H9 (cell line): ENCODE measurements around the gene HOXD13. TPM values are rescaled to one million over a fixed set of nuclear protein-coding genes. Genes with fewer than 3 reads are reported as not detected.

Experiments used
- DNase-seq: peaks from one replicate; pipeline ENCODE4 v3.0.0-alpha.2; 2017
- H2AFZ ChIP-seq: one replicate; pipeline ENCODE4 v1.6.1; 2013; ENCODE audit warnings: mild to moderate bottlenecking, low read length, control low read depth, moderate library complexity
- H2AK5ac ChIP-seq: 2 replicates; pipeline ENCODE4 v1.6.1; 2013; ENCODE audit warnings: low read length, control low read depth, mixed read lengths; ENCODE audit not compliant: insufficient read length
- H2BK120ac ChIP-seq: one replicate; pipeline ENCODE4 v1.6.1; 2013; ENCODE audit warnings: low read depth, mild to moderate bottlenecking, low read length, control low read depth, inconsistent platforms; ENCODE audit not compliant: poor library complexity, severe bottlenecking
- H2BK12ac ChIP-seq: 2 replicates; pipeline ENCODE4 v1.6.1; 2013; ENCODE audit warnings: low read length, control low read depth, mixed read lengths, low read depth; ENCODE audit not compliant: insufficient read length
- H2BK15ac ChIP-seq: 2 replicates; pipeline ENCODE4 v1.6.1; 2013; ENCODE audit warnings: low read depth, low read length, control low read depth
- H2BK20ac ChIP-seq: one replicate; pipeline ENCODE4 v1.6.1; 2013; ENCODE audit warnings: low read depth, mild to moderate bottlenecking, low read length, control low read depth, inconsistent platforms; ENCODE audit not compliant: poor library complexity, severe bottlenecking
- H2BK5ac ChIP-seq: 2 replicates; pipeline ENCODE4 v1.6.1; 2013; ENCODE audit warnings: low read length, control low read depth, mixed read lengths; ENCODE audit not compliant: insufficient read length
- H3K14ac ChIP-seq: 2 replicates; pipeline ENCODE4 v1.6.1; 2013; ENCODE audit warnings: low read length, control low read depth; ENCODE audit not compliant: insufficient read depth
- H3K18ac ChIP-seq: 2 replicates; pipeline ENCODE4 v1.6.1; 2013; ENCODE audit warnings: low read depth, mild to moderate bottlenecking, mixed read lengths, low read length, control low read depth; ENCODE audit not compliant: insufficient read length
- H3K23ac ChIP-seq: 2 replicates; pipeline ENCODE4 v1.6.1; 2013; ENCODE audit warnings: low read length, control low read depth, mixed read lengths, low read depth; ENCODE audit not compliant: insufficient read length
- H3K23me2 ChIP-seq: 2 replicates; pipeline ENCODE4 v1.6.1; 2013; ENCODE audit warnings: low read depth, mild to moderate bottlenecking, mixed read lengths, low read length, control low read depth; ENCODE audit not compliant: insufficient read length, poor library complexity, severe bottlenecking
- H3K27ac ChIP-seq: 2 replicates; pipeline ENCODE4 v1.5.1; 2013; ENCODE audit warnings: low read length, control low read depth, mixed read lengths, low read depth; ENCODE audit not compliant: insufficient read length
- H3K27me3 ChIP-seq: 2 replicates; pipeline ENCODE4 v1.6.1; 2013; ENCODE audit warnings: low read length, control low read depth, inconsistent platforms; ENCODE audit not compliant: insufficient read depth
- H3K4ac ChIP-seq: 2 replicates; pipeline ENCODE4 v1.6.1; 2013; ENCODE audit warnings: low read depth, mild to moderate bottlenecking, control low read depth, inconsistent platforms, low read length, moderate library complexity
- H3K4me1 ChIP-seq: 2 replicates; pipeline ENCODE4 v1.6.1; 2013; ENCODE audit warnings: low read length, control low read depth, inconsistent platforms; ENCODE audit not compliant: insufficient read depth
- H3K4me2 ChIP-seq: 2 replicates; pipeline ENCODE4 v1.6.1; 2013; ENCODE audit warnings: low read length, control low read depth, mixed read lengths; ENCODE audit not compliant: insufficient read length, insufficient read depth
- H3K56ac ChIP-seq: 2 replicates; pipeline ENCODE4 v1.6.1; 2013; ENCODE audit warnings: low read depth, mild to moderate bottlenecking, mixed read lengths, low read length, control low read depth; ENCODE audit not compliant: insufficient read length
- H3K79me1 ChIP-seq: 2 replicates; pipeline ENCODE4 v1.6.1; 2013; ENCODE audit warnings: low read depth, mild to moderate bottlenecking, moderate library complexity, low read length, control low read depth, inconsistent platforms; ENCODE audit not compliant: insufficient read depth, poor library complexity, severe bottlenecking
- H3K79me2 ChIP-seq: 2 replicates; pipeline ENCODE4 v1.6.1; 2013; ENCODE audit warnings: low read length, control low read depth, inconsistent platforms; ENCODE audit not compliant: insufficient read depth
- H3K9ac ChIP-seq: 2 replicates; pipeline ENCODE4 v1.6.1; 2013; ENCODE audit warnings: low read length, control low read depth, mixed read lengths; ENCODE audit not compliant: insufficient read length; ENCODE audit errors: extremely low read depth
- H3K9me3 ChIP-seq: one replicate; pipeline ENCODE4 v1.6.1; 2013; ENCODE audit warnings: low read depth, low read length, inconsistent platforms; ENCODE audit not compliant: control insufficient read depth
- H3T11ph ChIP-seq: one replicate; pipeline ENCODE4 v1.6.1; 2013; ENCODE audit warnings: mild to moderate bottlenecking, low read length, control low read depth, inconsistent platforms
- H4K20me1 ChIP-seq: one replicate; pipeline ENCODE4 v1.6.1; 2013; ENCODE audit not compliant: control insufficient read depth, insufficient read length, insufficient read depth
- H4K5ac ChIP-seq: 2 replicates; pipeline ENCODE4 v1.6.1; 2013; ENCODE audit warnings: low read depth, mild to moderate bottlenecking, mixed read lengths, low read length, control low read depth; ENCODE audit not compliant: insufficient read length
- H4K8ac ChIP-seq: replicated peaks from 2 replicates; pipeline ENCODE4 v1.6.1; 2013; ENCODE audit warnings: low read length, control low read depth, mixed read lengths, low read depth; ENCODE audit not compliant: insufficient read length
- H4K91ac ChIP-seq: 2 replicates; pipeline ENCODE4 v1.6.1; 2013; ENCODE audit warnings: low read depth, mild to moderate bottlenecking, moderate library complexity, mixed read lengths, low read length, control low read depth; ENCODE audit not compliant: insufficient read length
- H3K27ac Mint-ChIP-seq, 3 experiments: 2 replicates in 2 of 3; 3 replicates in 1 of 3; pipeline ENCODE4 v1.8.0; 2020 to 2021; ENCODE audit warnings: mixed read lengths in 3 of 3, mild to moderate bottlenecking in 1 of 3, moderate library complexity in 1 of 3
- H3K27me3 Mint-ChIP-seq: 2 replicates; pipeline ENCODE4 v1.8.0; 2021; ENCODE audit warnings: low read depth, mild to moderate bottlenecking, moderate library complexity, mixed read lengths
- H3K36me3 Mint-ChIP-seq, 3 experiments: 2 replicates in 2 of 3; 3 replicates in 1 of 3; pipeline ENCODE4 v1.8.0; 2020 to 2021; ENCODE audit warnings: low read depth in 3 of 3, mixed read lengths in 3 of 3; ENCODE audit not compliant: insufficient read depth in 1 of 3
- H3K4me1 Mint-ChIP-seq, 2 experiments: 2 replicates each; pipeline ENCODE4 v1.8.0; 2020; ENCODE audit warnings: mixed read lengths in 2 of 2
- H3K4me3 Mint-ChIP-seq, 2 experiments: 2 replicates in 1 of 2; 3 replicates in 1 of 2; pipeline ENCODE4 v1.8.0; 2020 to 2021; ENCODE audit warnings: mild to moderate bottlenecking in 2 of 2, mixed read lengths in 2 of 2, moderate library complexity in 1 of 2
- H3K9me3 Mint-ChIP-seq, 2 experiments: 2 replicates in 1 of 2; 3 replicates in 1 of 2; pipeline ENCODE4 v1.8.0; 2020; ENCODE audit warnings: mild to moderate bottlenecking in 2 of 2, mixed read lengths in 2 of 2, moderate library complexity in 1 of 2
- WGBS: extraction: QIAGEN DNeasy Blood & Tissue Kit; methylation state at CpG from one replicate; pipeline ENCODE4 v1.1.7; 2013; ENCODE audit warnings: missing lambda C conversion rate, low lambda C conversion rate, mixed read lengths; ENCODE audit not compliant: insufficient read length; ENCODE audit errors: extremely low coverage; 5-methylcytosine and 5-hydroxymethylcytosine counted together
- total RNA-seq: library from RNA; stranded (reverse); gene quantifications from 2 replicates; pipeline ENCODE4 v1.2.1, GENCODE V29; 2021
- TF ChIP-seq, protein P1 (sequence below): fragments of 200-600 bp; sonication (generic); conservative IDR thresholded peaks from 3 replicates; pipeline ENCODE4 v1.8.0; 2021; ENCODE audit warnings: antibody characterized with exemption, mild to moderate bottlenecking

The HOXD13 gene
- total RNA-seq, 1 experiment from 2014 or later, result not detected

DNA sequence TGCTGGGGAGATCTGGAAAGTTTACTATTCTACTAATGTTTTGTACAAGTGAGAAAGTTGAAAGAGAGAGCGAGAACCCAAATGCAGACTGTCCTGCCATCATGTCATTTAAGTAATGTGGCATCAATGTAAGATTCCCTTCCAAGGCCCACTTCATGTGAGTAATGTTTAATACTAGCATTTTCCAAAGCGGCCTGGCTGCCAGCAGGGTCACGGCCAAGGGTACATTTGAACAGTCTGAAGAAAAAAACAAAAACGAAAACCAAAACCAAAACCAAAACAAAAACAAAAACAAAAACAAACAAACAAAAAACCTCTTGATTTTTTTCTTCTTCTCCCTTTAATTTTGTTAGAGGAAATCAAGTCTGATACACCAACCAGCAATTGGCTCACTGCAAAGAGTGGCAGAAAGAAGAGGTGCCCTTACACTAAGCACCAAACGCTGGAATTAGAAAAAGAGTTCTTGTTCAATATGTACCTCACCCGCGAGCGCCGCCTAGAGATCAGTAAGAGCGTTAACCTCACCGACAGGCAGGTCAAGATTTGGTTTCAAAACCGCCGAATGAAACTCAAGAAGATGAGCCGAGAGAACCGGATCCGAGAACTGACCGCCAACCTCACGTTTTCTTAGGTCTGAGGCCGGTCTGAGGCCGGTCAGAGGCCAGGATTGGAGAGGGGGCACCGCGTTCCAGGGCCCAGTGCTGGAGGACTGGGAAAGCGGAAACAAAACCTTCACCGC, 26.2 kb downstream of the HOXD13 start:
- peak; percentile 71 for DNase-seq
- Histone ChIP-seq H3K18ac (no peak overlapping the region), H3K79me1 (no peaks in the 10 kb centered on the region), H3K9ac (no peak overlapping the region), H3K23ac (no peak overlapping the region), H4K91ac (no peak overlapping the region), H2BK5ac (no peak overlapping the region), H3K4me2 (no peak overlapping the region), H3K27ac (no peak overlapping the region), H2BK120ac (no peak overlapping the region), H3K4me1 (no peaks in the 10 kb centered on the region), H4K20me1 (peaks cover 4% of the 10 kb centered on the region), H3K79me2 (no peaks in the 10 kb centered on the region), H4K5ac (no peak overlapping the region), H2AFZ (no peak overlapping the region), H3K4ac (no peak overlapping the region), H3T11ph (no peak overlapping the region), H2BK12ac (no peak overlapping the region), H3K9me3 (no peaks in the 10 kb centered on the region), H3K56ac (no peak overlapping the region), H4K8ac (no peak overlapping the region), H3K23me2 (peaks cover 2% of the 10 kb centered on the region), H2BK20ac (no peak overlapping the region), H3K27me3 (peaks cover 98% of the 10 kb centered on the region), H3K14ac (no peak overlapping the region), H2BK15ac (no peak overlapping the region), H2AK5ac (no peak overlapping the region)
- Mint-ChIP-seq H3K27me3 (peaks cover 99% of the 10 kb centered on the region), H3K4me1 (peaks cover 0 to 15% of the 10 kb centered on the region in 2 experiments; a peak in 2 of 4 replicates), H3K27ac (no peak overlapping the region), H3K4me3 (no peak overlapping the region; a peak in 1 of 5 replicates), H3K9me3 (peaks cover 10 to 20% of the 10 kb centered on the region in 2 experiments), H3K36me3 (peaks cover 0 to 3% (median 0%) of the 10 kb centered on the region in 3 experiments; a peak in 3 of 7 replicates)
- no CpG with 5 or more reads among the region's 24 CpGs for WGBS
- TF ChIP-seq, protein P1, sequence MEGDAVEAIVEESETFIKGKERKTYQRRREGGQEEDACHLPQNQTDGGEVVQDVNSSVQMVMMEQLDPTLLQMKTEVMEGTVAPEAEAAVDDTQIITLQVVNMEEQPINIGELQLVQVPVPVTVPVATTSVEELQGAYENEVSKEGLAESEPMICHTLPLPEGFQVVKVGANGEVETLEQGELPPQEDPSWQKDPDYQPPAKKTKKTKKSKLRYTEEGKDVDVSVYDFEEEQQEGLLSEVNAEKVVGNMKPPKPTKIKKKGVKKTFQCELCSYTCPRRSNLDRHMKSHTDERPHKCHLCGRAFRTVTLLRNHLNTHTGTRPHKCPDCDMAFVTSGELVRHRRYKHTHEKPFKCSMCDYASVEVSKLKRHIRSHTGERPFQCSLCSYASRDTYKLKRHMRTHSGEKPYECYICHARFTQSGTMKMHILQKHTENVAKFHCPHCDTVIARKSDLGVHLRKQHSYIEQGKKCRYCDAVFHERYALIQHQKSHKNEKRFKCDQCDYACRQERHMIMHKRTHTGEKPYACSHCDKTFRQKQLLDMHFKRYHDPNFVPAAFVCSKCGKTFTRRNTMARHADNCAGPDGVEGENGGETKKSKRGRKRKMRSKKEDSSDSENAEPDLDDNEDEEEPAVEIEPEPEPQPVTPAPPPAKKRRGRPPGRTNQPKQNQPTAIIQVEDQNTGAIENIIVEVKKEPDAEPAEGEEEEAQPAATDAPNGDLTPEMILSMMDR, result peak; percentile 76
